ENCODE data around the gene EXOC4. TPM values are rescaled to one million over a fixed set of nuclear protein-coding genes. Genes with fewer than 3 reads are reported as not detected.

The EXOC4 gene
- total RNA-seq, 2 donors from 2014 or later: 48.9 to 102 TPM

- DNase-seq (ENCODE audit: low spot score): no peak
- intact Hi-C loops (cut with DNase I): no loop called here
- H3K36me3 ChIP-seq: no peaks in the 10 kb centered on the region
- H3K9me3 ChIP-seq: no peaks in the 10 kb centered on the region
- WGBS: 79% methylated on average over 11 of the region's 11 CpGs
- TF ChIP-seq POLR2A (IDR thresholded peaks at IDR 0.05) (no peak), CTCF (IDR thresholded peaks at IDR 0.05) (no peak), POLR2AphosphoS5 (IDR thresholded peaks at IDR 0.05) (no peak)
- H3K4me1 ChIP-seq (replicated peaks): no peaks in the 10 kb centered on the region
- H3K27me3 ChIP-seq (replicated peaks; ENCODE audit: insufficient read depth): no peaks in the 10 kb centered on the region
- H3K27ac ChIP-seq: no peak overlapping the region
- no peak overlapping the region for H3K4me3 ChIP-seq
These were observed 544.2 kb downstream of the EXOC4 start for GRCh38 chr7:133796782-133797745.

- DNase-seq (ENCODE audit: low spot score): no peak
- H3K4me1 ChIP-seq (replicated peaks): no peaks in the 10 kb centered on the region
- H3K36me3 ChIP-seq: no peaks in the 10 kb centered on the region
- intact Hi-C loops (cut with DNase I): no loop called here
- WGBS: 64% methylated on average over 3 of the region's 3 CpGs
- no peak overlapping the region for H3K4me3 ChIP-seq
- H3K9me3 ChIP-seq: no peaks in the 10 kb centered on the region
- TF ChIP-seq POLR2A (IDR thresholded peaks at IDR 0.05) (no peak), POLR2AphosphoS5 (IDR thresholded peaks at IDR 0.05) (no peak), CTCF (IDR thresholded peaks at IDR 0.05) (no peak)
- no peak overlapping the region for H3K27ac ChIP-seq
- H3K27me3 ChIP-seq (replicated peaks; ENCODE audit: insufficient read depth): no peaks in the 10 kb centered on the region
These were observed 545.1 kb downstream of the EXOC4 start for GRCh38 chr7:133797818-133798520.

- intact Hi-C loops (cut with DNase I): no loop called here
These were observed 548.5 kb downstream of the EXOC4 start for GRCh38 chr7:133801341-133801740.

GRCh38 chr7:133804127-133804526 lies 551.2 kb downstream of the EXOC4 start:
- 90% methylated on average over 1 of the region's 1 CpG for WGBS
- no peaks in the 10 kb centered on the region for H3K9me3 ChIP-seq
- no peak overlapping the region for H3K4me3 ChIP-seq
- DNase-seq (ENCODE audit: low spot score): no peak
- H3K27ac ChIP-seq: no peak overlapping the region
- intact Hi-C loops (cut with DNase I): no loop called here
- no peaks in the 10 kb centered on the region for H3K36me3 ChIP-seq
- no peaks in the 10 kb centered on the region for H3K4me1 ChIP-seq (replicated peaks)
- no peaks in the 10 kb centered on the region for H3K27me3 ChIP-seq (replicated peaks; ENCODE audit: insufficient read depth)
- TF ChIP-seq CTCF (IDR thresholded peaks at IDR 0.05) (no peak), POLR2A (IDR thresholded peaks at IDR 0.05) (no peak), POLR2AphosphoS5 (IDR thresholded peaks at IDR 0.05) (no peak)

More at GRCh38 chr7:133801341-133801740, 548.5 kb downstream of the EXOC4 start:
- Histone ChIP-seq H3K4me1 (replicated peaks) (no peaks in the 10 kb centered on the region), H3K9me3 (no peaks in the 10 kb centered on the region), H3K27ac (no peak overlapping the region), H3K27me3 (replicated peaks; ENCODE audit: insufficient read depth) (no peaks in the 10 kb centered on the region), H3K36me3 (no peaks in the 10 kb centered on the region), H3K4me3 (no peak overlapping the region)
- 90% methylated on average over 6 of the region's 6 CpGs for WGBS
- DNase-seq (ENCODE audit: low spot score): no peak
- TF ChIP-seq POLR2AphosphoS5 (IDR thresholded peaks at IDR 0.05) (no peak), CTCF (IDR thresholded peaks at IDR 0.05) (no peak), POLR2A (IDR thresholded peaks at IDR 0.05) (no peak)
